ENCODE results near the gene EHD1.
A peak's percentile ranks its signal among the peaks of the same experiment; 100 is the strongest.

The EHD1 gene

DNA sequence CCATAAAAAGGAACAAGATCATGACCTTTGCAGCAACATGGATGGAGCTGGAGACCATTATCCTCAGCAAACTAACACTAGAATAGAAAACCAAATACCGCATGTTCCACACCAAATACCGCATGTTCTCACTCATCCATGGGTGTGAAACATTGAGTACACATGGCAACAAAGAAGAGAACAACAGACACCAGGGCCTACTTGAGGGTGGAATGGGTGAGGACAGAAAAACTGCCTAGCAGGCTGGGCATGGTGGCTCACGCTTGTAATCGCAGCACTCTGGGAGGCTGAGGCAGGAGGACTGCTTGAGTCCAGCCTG is 12.3 kb downstream of the EHD1 start:
- peak overlapping the region; percentile 57 for H3K4me2 ChIP-seq (ENCODE audit: low read depth, low read length)
- no peaks in the 10 kb centered on the region for H3K9me2 ChIP-seq (replicated peaks; ENCODE audit: insufficient read depth, low read length)
- H3K4me1 ChIP-seq (ENCODE audit: low read length), result peaks cover 33% of the 10 kb centered on the region
- H4K20me1 ChIP-seq (ENCODE audit: insufficient read depth, low read length), result no peaks in the 10 kb centered on the region
- no peaks in the 10 kb centered on the region for H3K27me3 ChIP-seq (replicated peaks; ENCODE audit: insufficient read depth, low read length)
- peak overlapping the region; percentile 24 for H3K9ac ChIP-seq (ENCODE audit: low read length)
- H3K9me3 ChIP-seq (replicated peaks; ENCODE audit: insufficient read depth, low read length), result no peaks in the 10 kb centered on the region
- 0 out of 2 replicates have a peak overlapping the region, but pooled peaks have one; percentile 3 for H3K4me3 ChIP-seq (ENCODE audit: low read length)
- H2AFZ ChIP-seq (ENCODE audit: low read length), result no peak overlapping the region
- H3K79me2 ChIP-seq (ENCODE audit: low read length), result peaks cover 84% of the 10 kb centered on the region
- H3K36me3 ChIP-seq (replicated peaks; ENCODE audit: insufficient read depth, low read length), result no peaks in the 10 kb centered on the region
- H3F3A ChIP-seq (ENCODE audit: insufficient read depth, low read length), result peaks cover 16% of the 10 kb centered on the region
- peak overlapping the region; percentile 80 for H3K27ac ChIP-seq (ENCODE audit: low read length)
- TF ChIP-seq EZH2 (optimal IDR thresholded peaks at IDR 0.05; ENCODE audit: low read depth, low read length) (no peak), EZH2phosphoT487 (IDR thresholded peaks at IDR 0.05; ENCODE audit: low read length) (no peak)
- no peak for DNase-seq

DNA sequence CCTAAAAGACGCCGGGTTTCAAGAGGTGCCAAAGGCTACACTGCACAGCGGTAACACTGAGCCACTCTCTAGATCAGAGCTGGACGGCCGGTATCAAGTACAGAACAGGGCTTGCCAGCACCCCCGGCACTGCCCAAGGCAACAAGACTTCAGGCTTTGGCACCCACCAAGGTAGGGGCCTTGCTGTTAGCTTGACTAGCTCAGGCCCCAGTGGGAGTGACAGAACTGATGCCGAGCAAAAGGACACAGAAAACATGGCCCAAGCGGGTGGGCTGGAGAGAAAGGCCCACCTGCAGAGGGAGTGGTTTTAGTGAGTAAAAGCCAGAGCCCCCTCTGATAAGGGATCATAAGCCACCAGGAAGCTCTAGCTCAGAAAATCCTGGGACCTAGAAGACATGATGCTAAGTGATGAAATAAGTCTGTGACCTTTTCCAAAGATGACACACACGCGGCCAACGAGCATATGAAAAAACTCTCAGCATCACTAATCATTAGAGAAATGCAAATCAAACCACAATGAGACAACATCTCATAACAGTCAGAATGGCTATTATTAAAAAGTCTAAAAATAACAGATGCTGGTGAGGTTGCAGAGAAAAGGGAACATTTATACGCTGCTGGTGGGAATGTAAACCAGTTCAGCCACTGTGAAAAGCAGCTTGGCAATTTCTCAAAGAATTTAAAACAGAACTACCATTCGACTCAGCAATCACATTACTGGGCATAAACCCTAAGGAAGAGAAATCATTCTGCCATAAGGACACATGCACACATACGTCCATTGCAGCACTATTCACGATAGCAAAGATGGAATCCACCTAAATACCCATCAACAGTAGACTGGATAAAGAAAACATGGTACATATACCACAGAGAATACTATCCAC is 12.9 kb downstream of the EHD1 start:
- H3K79me2 ChIP-seq (ENCODE audit: low read length), result peaks cover 81% of the 10 kb centered on the region
- peak overlapping the region; percentile 57 for H3K4me2 ChIP-seq (ENCODE audit: low read depth, low read length)
- peaks cover 16% of the 10 kb centered on the region for H3F3A ChIP-seq (ENCODE audit: insufficient read depth, low read length)
- 0 out of 2 replicates have a peak overlapping the region, but pooled peaks have one; percentile 3 for H3K4me3 ChIP-seq (ENCODE audit: low read length)
- TF ChIP-seq EZH2 (optimal IDR thresholded peaks at IDR 0.05; ENCODE audit: low read depth, low read length) (no peak), EZH2phosphoT487 (IDR thresholded peaks at IDR 0.05; ENCODE audit: low read length) (no peak)
- TF ChIP-seq, protein P1, sequence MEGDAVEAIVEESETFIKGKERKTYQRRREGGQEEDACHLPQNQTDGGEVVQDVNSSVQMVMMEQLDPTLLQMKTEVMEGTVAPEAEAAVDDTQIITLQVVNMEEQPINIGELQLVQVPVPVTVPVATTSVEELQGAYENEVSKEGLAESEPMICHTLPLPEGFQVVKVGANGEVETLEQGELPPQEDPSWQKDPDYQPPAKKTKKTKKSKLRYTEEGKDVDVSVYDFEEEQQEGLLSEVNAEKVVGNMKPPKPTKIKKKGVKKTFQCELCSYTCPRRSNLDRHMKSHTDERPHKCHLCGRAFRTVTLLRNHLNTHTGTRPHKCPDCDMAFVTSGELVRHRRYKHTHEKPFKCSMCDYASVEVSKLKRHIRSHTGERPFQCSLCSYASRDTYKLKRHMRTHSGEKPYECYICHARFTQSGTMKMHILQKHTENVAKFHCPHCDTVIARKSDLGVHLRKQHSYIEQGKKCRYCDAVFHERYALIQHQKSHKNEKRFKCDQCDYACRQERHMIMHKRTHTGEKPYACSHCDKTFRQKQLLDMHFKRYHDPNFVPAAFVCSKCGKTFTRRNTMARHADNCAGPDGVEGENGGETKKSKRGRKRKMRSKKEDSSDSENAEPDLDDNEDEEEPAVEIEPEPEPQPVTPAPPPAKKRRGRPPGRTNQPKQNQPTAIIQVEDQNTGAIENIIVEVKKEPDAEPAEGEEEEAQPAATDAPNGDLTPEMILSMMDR (IDR thresholded peaks at IDR 0.05; ENCODE audit: low read length), result no peak
- DNase-seq, result peak; percentile 80
- H2AFZ ChIP-seq (ENCODE audit: low read length), result no peak overlapping the region
- no peaks in the 10 kb centered on the region for H3K27me3 ChIP-seq (replicated peaks; ENCODE audit: insufficient read depth, low read length)
- peaks cover 35% of the 10 kb centered on the region for H3K4me1 ChIP-seq (ENCODE audit: low read length)
- peak overlapping the region; percentile 80 for H3K27ac ChIP-seq (ENCODE audit: low read length)
- no peaks in the 10 kb centered on the region for H4K20me1 ChIP-seq (ENCODE audit: insufficient read depth, low read length)
- H3K9me3 ChIP-seq (replicated peaks; ENCODE audit: insufficient read depth, low read length), result no peaks in the 10 kb centered on the region
- H3K36me3 ChIP-seq (replicated peaks; ENCODE audit: insufficient read depth, low read length), result no peaks in the 10 kb centered on the region
- no peaks in the 10 kb centered on the region for H3K9me2 ChIP-seq (replicated peaks; ENCODE audit: insufficient read depth, low read length)
- peak overlapping the region; percentile 37 for H3K9ac ChIP-seq (ENCODE audit: low read length)

- TF ChIP-seq, protein P1 (IDR thresholded peaks at IDR 0.05; ENCODE audit: low read length), result no peak
- TF ChIP-seq EZH2 (optimal IDR thresholded peaks at IDR 0.05; ENCODE audit: low read depth, low read length) (no peak), EZH2phosphoT487 (IDR thresholded peaks at IDR 0.05; ENCODE audit: low read length) (no peak)
- Histone ChIP-seq H3K4me2 (ENCODE audit: low read depth, low read length) (peak overlapping the region; percentile 57; the same call in 1 of the 2 replicates), H3K27ac (ENCODE audit: low read length) (peak overlapping the region; percentile 80), H3K27me3 (replicated peaks; ENCODE audit: insufficient read depth, low read length) (no peaks in the 10 kb centered on the region), H3K9me3 (replicated peaks; ENCODE audit: insufficient read depth, low read length) (no peaks in the 10 kb centered on the region), H4K20me1 (ENCODE audit: insufficient read depth, low read length) (no peaks in the 10 kb centered on the region), H3K4me1 (ENCODE audit: low read length) (peaks cover 42% of the 10 kb centered on the region), H3K9ac (ENCODE audit: low read length) (peak overlapping the region; percentile 37; the same call in 1 of the 2 replicates), H3K9me2 (replicated peaks; ENCODE audit: insufficient read depth, low read length) (no peaks in the 10 kb centered on the region), H3K36me3 (replicated peaks; ENCODE audit: insufficient read depth, low read length) (no peaks in the 10 kb centered on the region), H3K79me2 (ENCODE audit: low read length) (peaks cover 72% of the 10 kb centered on the region), H3F3A (ENCODE audit: insufficient read depth, low read length) (peaks cover 23% of the 10 kb centered on the region), H2AFZ (ENCODE audit: low read length) (no peak overlapping the region), H3K4me3 (ENCODE audit: low read length) (no peak overlapping the region)
- DNase-seq, result no peak
These were observed 13.7 kb downstream of the EHD1 start for GRCh38 chr11:64864473-64865285.

All from MM.1S (cell line).